ENCODE data around the gene DAPK3.
"Not testable (repeated sequence)": the region's sequence is repeated elsewhere in the genome, so short reads cannot be mapped to it uniquely, and the experiment has no call there.

DNA sequence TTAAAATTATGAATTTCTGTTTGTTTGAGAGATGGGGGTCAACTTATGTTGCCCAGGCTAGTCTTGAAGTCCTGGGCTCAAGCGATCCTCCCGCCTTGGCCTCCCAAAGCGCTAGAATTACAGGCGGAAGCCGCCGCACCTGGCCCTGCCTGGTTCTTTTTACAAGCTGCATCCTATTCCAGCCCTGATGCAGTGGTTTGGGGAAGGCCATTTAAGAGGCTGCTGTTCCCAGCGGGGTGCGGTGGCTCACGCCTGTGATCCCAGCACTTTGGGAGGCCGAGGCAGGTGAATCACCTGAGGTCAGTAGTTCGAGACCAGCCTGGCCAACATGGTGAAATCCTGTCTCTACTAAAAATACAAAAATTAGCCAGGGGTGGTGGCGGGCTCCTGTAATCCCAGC, 2.9 kb downstream of the DAPK3 start:
- not testable (repeated sequence) for TF ChIP-seq POLR2A (IDR thresholded peaks at IDR 0.05)
- TF ChIP-seq, protein P1, sequence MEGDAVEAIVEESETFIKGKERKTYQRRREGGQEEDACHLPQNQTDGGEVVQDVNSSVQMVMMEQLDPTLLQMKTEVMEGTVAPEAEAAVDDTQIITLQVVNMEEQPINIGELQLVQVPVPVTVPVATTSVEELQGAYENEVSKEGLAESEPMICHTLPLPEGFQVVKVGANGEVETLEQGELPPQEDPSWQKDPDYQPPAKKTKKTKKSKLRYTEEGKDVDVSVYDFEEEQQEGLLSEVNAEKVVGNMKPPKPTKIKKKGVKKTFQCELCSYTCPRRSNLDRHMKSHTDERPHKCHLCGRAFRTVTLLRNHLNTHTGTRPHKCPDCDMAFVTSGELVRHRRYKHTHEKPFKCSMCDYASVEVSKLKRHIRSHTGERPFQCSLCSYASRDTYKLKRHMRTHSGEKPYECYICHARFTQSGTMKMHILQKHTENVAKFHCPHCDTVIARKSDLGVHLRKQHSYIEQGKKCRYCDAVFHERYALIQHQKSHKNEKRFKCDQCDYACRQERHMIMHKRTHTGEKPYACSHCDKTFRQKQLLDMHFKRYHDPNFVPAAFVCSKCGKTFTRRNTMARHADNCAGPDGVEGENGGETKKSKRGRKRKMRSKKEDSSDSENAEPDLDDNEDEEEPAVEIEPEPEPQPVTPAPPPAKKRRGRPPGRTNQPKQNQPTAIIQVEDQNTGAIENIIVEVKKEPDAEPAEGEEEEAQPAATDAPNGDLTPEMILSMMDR (IDR thresholded peaks at IDR 0.05): not testable (repeated sequence)
